GM19025 (cell line): Measurements from ENCODE around the gene LARP6.

Experiments used
- ATAC-seq: cut with Tn5 transposase; IDR thresholded peaks from one replicate; pipeline ENCODE4 v1.9.1; 2021; ENCODE audit warnings: mild to moderate bottlenecking, low read depth, moderate library complexity; ENCODE audit not compliant: unreplicated experiment

LARP6 gene

DNA sequence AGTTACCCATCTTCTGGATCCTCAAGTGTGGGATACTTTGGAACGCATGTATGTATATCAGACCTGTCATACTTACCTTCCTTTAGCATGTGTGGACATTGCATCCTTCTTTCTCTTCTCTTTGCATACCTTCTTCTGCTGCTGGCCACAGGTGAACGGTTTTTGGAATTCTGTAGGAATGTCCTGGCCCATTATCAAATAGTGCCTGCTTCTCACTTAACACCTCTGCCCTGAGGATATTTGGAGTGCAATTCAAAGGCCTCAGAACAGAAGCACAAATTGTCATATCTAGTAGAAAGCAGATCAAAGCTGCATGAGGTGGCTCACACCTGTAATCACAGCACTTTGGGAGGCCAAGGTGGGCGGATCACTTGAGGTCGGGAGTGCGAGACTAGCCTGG, 56.5 kb downstream of the LARP6 start:
- ATAC-seq: no peak

DNA sequence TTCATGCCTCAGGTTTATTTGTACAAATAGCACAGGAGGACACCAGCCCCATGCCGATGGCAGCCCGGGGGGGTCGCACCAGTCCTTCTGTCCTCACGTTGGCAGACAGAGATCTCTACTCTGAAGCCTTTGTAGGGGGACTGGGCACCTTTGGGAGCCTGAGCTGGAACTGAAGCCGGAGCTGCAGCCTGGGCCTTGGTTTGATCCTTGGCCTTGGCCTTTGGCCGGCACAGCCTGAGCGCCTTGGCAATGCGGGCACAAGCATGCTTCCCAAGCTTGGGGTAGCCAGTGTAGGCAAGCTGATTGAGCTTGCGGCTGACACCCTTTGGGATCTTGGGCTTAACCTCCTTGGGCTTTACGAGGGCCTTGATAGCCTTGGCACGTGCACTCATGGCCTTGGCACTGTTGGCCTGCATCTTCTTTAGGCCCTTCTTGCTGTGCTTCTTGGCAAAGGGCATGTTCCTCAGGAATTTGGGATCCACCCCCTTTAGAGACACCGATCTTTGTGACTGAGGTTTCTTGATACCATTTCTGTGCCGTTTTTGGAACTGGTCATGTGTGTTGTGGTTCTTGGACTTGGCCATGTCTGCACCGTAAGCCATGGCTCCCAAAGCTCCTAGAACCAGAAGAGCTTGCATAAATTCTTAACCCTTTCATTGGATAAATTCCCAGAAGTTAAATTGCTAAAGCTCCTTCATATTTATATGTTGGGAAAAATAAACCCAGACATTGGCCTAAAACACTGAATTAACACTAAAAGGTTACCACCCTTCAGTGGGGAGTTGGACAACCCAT, 57.2 kb downstream of the LARP6 start:
- ATAC-seq: no peak

DNA sequence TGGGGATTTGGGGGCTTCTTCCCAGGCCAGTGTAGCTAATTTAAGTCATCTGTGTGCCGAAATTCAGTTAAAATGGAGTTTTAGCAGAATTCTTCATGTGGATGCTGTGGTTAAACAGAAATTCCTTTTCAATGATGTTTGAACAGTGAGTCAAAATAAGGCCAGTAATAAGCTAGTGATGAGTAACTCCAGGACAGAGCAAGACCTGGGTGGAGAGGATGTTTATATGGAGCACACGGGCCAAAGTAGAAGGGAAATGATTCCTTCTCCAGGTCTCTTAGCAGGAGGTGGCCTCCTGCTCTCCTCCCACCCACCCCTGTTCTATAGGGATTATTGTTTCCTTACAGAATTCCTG, 58.7 kb downstream of the LARP6 start:
- ATAC-seq: no peak

DNA sequence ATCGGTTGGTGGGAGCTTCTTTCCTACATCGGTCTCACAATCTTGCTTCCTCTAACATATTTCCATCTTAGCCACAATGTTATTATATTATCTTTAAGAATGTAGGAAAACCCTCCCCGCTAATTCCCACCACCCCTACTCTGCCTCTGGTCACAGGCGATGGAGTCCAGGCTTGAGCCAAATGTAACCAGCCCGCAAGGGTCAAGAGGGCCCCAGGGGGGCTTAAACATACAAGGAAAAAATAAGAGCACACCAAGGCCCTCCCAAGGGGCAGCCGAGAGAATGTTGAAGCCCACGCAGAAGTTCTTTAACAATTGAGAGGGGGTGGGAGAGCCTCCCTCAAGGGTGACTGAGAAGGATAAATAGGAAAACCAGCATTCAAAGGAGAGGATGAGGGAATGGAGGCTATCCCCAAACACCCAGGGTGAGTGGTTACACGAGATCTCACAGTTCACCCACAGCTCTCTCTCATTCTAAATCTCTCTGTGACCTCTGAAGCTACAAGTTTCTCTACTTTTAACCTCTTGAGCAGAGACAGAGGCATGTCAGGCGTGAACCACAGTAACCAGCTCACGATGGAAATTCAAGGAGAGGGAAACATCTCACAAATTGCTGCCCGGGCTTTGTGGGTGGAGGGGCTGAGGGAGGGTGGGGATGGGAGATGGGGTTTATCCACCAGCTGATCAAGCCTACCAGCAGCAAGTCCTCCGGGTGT, 59.2 kb downstream of the LARP6 start:
- no peak for ATAC-seq

DNA sequence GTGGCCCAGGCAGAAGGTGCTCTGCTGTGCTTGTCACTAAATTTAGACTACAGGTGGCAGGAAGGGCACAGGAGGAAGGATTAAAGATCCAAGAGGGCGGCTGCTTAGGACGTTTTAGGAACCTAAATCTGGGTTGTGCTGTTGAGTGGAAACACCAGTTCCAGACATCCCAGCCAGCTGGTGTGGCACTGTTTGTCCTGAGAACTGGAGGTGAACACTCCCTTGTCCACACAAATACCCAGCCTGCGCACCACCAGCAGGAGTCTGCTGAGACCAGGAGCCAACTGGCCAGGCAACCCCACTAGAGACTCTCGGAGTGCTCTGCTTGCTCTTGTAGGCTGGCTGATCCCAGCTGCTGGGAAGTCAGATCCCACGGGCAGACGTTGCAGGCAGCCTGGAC, 60.3 kb downstream of the LARP6 start:
- no peak for ATAC-seq

DNA sequence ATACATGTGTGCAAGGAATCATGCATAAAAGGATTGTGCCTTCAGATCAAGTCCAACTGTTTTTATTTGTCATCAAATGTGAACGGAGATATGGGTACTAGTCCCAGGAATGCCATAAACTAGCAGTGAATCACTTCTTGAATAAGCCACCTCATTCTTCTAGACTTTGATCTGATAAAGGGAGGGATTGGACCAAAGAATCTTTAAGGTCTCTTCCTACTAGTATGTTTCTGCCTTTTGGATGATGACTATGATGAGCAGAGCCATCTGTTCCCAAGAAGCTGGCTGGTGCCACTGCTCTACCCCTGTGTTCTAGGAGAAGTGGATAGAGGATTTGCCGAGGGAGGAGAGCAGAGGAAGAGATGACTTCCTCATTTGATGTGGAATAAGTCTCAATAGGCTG, 61.8 kb downstream of the LARP6 start:
- ATAC-seq: no peak

DNA sequence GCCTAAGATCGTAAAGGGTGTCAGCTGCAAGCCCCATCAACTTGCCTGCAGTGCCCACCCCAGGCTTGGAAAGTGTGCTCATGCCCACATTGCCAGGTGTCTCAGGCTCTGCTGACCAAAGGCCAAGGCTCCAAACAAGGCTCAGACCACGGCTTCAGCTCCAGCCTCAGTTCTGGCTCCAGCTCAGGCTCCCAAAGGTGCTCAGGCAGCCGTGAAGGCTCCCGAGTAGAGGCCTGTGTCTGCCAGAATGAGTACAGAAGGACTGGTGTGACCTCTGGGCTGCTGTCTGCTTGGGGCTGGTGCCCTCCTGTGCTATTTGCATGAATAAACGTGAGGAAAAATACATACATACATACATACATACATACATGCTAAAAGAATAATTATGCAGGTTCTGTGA, 62.7 kb downstream of the LARP6 start:
- ATAC-seq: no peak

DNA sequence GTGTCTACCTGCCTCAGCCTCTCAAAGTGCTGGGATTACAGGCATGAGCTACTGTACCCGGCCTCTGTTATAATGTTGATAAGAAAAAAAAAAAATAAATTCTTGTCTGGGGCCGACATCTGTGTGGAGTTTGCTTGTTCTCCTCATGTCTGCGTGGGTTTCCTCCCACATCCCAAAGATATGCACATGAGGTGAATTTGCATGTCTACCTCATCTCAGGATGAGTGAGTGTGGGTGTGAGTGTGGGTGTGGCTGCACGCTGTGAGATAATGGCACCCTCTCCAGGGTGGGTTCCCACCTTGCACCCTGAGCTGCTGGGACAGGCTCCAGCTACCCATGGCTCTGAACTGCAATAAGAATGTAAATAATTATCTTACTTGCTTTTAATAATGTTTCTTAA, 64.7 kb downstream of the LARP6 start:
- ATAC-seq: no peak

DNA sequence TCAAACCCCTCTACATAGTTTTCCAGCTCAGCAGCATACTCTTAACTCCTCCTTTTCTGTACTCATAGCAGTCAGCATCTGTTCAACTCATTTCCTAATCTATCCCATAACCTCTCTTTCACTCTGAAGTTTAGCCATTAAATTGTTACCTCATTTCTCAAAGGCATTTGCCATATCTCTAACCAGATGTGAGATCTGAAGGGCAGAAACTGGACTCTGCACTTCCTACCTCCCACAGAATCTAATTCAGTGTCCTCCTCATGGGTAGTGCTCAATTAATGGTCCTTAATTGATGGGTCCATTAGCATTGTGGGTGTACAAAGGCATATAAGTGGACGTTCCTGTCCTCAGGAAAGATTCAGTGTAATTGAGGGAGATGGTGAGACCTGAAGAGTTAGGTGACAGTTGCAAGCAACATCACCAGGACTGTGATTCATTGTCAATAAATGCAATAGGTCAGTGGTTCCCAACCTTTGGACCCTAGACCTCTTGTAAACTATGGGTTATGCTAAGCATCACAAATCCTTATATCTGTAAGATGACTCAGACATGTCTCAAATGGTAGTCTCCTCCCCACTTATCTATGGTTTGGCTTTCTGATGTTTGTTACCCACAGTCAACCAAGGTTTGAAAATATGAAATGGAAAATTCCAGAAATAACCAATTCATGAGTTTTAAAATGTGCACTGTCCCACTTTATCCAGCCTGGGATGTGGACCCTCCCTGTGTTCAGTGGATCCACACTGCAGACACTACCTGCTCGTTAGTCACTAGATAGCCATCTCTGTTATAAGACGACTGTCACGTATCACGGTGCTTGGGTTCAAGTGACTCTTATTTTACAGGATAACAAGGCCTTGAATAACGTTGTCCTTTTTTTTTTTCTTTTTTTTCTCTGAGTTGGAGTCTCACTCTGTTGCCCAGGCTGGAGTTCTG, 65.6 kb downstream of the LARP6 start:
- ATAC-seq: no peak

DNA sequence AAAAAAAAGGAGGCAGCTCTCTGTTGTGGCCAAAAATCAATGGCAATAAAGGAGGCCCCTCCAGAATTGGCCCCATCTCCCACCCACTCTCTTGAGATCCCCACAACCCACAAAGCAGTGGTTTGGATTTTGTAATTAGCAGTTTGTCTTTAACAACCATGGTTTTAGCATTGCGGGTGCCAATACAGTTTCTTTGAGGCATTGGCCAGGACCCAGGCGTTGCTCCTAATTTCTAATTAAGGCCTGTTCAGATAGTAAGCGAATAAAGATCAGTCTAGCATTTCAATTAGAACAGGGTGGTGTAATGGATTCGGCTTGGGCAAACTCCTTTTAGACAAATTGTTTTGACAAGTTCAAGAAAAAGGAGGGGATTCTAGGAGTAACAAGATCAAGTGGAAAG, 67.0 kb downstream of the LARP6 start:
- ATAC-seq: no peak

DNA sequence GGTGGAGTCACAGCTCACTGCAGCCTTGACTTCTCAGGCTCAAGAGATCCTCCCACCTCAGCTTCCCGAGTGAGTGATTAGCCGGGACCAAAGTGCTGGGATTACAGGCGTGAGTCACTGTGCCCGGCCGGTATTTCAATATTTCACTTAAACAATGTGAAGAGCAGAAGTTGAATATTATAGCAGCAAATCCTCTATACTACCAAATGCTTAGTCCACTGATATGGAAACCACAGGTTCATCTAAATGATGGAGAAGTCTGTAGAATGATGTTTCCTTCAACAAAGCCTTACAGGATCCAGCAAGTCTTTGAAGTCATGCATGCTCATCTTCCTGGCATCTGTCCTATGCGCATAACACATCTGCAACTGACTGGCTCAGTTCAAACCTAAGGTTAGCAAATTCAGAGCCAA, 70.3 kb downstream of the LARP6 start:
- no peak for ATAC-seq

DNA sequence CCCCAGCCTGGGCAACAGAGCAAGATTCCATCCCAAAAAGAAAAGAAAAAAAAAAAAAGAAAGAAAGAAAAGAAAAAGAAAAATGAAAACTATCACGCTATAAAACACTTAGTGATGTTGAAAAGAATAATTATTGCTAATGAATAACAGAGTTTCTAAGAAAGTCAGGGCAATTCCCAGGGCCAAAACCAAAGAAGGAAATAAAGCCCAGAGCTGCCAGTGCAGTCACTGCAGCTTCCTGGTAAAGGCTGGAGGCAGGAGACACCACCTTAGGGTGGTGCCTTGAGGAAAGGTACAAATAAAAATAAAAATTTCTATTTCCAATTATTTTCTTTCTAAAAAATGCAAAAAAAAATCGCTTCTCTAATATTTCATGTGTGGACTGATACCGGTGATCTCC, 70.9 kb downstream of the LARP6 start:
- no peak for ATAC-seq

DNA sequence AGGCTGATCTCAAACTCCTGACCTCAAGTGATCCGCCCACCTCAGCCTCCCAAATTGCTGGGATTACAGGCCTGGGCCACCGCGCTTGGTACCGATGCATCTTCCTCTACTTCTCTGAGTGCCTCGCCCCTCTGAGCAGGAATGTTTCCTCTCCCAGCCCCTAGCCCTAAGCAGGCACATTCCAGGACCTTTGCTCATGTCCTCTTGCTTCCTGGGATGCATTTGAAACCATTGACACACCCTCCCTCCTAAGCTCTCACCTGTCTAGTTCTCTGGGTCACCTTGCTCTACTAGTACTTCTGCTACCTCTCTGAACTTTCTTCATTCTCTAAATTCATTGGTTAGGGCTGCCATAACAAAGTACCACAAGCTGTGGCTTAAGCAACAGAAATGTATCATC, 72.7 kb downstream of the LARP6 start:
- no peak for ATAC-seq
